ENCODE results near the gene ARHGAP15.

Gene ARHGAP15

GRCh38 chr2:143225931-143226330 is 96.7 kb downstream of the ARHGAP15 start:
- no peak for DNase-seq (ENCODE audit: low spot score)

DNA sequence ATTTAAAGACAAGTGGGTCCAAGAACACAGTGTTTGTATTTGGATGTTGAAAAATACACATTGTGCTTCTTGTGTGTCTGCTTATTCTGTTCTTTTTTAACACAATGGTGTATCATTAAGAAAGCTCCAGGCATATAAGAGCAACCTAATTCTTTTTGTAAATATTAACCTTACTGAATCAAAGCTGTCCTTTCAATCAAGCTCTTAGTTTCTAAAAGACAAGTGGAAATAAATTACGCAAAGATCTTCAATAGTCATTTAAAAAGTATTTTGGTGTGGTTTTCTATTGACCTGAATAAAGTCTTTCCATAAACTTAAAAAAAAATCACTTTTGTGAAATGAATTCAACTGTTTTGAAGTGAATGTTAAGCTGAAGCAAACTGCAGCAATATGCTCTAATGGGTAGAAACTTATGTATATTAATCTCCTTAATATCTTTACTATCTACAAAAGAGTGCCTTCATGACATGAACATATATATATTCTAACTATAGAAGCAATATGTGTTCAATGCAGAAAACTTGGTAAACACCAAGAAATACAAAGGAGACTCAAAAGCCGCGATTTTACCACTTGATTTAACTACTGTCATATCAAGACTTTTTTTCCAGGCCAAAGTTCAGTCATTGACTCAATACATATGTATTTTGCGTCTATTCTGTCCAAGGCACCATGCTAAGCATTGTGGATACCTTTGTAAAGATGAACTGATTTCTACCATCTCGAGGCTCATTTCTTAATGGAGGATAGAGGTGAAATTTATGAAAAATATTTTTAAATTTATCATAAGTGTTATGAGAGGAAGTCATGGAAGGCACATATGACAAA is 97.7 kb downstream of the ARHGAP15 start:
- no peak for DNase-seq (ENCODE audit: low spot score)

GRCh38 chr2:143229411-143229810 is 100.2 kb downstream of the ARHGAP15 start:
- no peak for DNase-seq (ENCODE audit: low spot score)

DNA sequence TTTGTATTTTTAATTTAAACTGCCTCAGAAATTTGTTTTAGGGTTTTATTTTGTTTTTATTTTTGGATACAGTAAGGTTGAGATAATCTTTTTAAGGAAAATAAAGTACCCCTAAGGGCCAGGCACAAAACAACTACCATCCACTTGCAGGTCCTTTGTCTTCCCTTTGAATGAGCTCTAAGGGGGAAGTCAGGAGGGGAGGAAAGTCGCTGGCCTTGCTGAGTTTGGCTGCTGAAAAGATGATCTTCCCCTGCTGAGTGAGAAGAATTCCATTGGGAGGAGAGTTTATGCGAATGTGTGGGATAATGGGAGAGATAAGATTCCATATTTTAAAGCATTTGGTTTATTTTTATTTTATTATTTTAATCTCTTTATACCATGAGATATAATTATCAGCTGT is 100.7 kb downstream of the ARHGAP15 start:
- DNase-seq (ENCODE audit: low spot score) = no peak

GRCh38 chr2:143230506-143231253 is 101.5 kb downstream of the ARHGAP15 start:
- no peak for DNase-seq (ENCODE audit: low spot score)

- no peak for DNase-seq (ENCODE audit: low spot score)
These were observed 102.0 kb downstream of the ARHGAP15 start for GRCh38 chr2:143231254-143231645.

DNA sequence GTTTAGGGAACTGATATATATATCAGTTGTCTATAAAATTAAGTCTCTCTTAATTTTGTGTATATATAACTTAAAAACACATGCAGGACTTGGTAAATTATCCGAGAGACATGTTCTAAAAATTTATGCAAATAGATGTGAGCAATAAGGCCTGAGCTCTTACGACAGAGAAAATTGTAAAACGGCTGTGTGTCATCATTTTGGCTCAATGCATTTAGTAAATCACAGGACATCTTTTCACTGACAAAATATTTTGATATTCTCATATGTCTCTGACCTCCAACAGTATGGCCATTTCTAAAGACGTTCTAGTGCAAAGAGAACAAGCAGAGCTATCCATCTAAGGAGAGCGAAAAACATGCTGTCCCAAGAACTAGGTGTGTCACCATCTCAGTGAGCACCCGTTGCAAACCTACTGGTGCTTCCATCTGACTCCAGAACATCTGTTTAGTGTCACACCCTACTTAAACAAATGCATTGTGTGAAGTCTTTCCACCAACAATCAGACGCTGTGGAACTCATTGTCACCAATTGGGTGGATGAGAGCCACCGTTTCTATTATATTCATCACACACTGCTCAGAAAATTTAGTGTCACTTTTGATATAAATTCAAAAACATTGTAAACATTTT is 108.0 kb downstream of the ARHGAP15 start:
- no peak for DNase-seq (ENCODE audit: low spot score)

DNA sequence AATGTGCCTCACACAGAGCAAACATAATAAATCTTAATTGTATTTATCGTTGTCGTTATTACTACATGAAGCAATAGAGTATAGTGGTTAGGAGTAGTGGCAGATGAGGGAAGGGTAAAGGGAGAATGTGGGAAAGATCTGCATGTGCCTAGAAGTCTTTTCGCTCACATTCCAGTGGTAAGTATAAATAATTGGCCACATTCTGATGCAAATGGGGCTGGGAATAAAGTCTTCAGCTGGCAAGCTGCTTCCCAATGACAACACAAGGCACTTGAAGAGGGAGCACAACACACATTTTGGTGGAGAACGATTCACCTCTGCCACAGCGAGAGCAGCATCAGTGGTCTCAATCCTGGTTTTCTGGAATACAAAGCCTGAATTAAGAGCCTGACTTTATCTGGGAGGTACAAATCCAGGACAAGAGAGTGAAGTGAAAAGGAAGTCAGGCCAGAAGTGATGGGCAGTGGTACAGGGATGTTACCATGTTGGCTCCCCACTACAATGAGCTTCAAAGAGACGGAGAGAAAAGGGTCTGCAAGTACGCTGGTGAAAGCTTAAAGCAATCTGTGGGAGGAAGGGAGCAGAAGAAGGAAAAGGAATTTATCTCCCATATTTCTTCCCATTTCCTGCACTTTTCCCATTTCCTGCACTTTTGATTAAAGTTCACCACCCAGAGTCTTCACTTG is 112.3 kb downstream of the ARHGAP15 start:
- DNase-seq (ENCODE audit: low spot score) = no peak

DNA sequence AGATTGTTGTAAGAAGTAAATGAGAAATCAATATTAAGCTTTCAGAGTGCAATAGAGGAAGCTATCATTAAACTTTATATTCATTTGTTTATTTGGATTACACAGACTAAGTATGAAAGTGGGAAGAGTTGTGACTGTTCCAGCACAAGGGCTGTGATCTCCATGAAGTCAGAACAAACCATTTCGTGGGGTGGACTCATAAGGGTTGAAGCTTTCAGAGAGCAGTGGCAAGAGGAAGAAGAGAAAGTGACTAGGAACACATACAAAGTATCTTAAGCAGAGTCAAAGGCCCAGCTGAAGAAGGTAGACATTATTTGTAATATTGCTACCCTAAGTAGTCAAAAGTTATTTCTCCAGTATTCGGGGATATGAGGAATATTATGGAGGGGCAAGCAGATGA is 117.0 kb downstream of the ARHGAP15 start:
- DNase-seq (ENCODE audit: low spot score) = no peak

DNA sequence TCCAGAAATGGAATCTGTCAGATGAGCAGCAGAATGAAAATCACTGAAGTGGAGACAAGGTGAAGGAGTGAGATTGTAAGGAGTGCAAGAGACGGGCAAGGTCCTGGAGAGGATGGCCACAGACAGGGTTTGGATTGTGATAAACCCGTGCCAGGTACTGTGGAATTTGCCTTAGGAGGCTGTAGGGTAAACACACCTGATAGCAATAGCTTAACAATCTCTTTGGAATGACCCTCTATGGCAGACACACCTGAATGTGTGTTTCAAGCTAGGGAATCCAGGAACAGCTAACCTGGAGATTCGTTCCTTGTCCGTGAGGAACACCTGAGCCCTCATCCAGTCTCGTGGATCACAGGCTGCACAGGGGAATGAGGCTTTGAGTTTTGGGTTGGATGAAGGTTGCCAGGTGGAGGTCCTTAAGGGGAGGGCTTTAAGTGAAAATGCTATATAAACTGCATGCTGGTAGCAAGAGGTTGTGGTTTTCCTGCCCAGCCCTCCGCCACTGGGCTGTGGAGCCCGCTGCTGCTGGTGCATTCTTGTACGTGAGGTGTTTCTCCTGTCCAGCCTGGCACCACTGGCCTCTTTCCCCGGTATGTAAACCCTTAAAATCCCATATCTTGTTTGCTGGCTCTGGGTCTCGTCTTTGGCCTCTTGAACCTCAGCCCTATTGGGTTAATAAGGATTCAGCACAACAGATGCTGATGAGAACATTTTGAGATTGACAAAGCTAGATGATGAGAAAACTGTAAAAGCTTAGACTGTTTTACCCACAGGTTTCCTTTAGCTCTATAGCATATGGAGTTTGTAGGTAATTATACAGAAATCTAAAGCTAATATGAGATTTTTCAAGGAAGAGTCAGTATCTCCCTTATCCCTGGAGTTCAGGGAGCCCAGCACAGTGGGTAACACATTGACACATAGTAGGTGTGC is 117.9 kb downstream of the ARHGAP15 start:
- DNase-seq (ENCODE audit: low spot score) = no peak

DNA sequence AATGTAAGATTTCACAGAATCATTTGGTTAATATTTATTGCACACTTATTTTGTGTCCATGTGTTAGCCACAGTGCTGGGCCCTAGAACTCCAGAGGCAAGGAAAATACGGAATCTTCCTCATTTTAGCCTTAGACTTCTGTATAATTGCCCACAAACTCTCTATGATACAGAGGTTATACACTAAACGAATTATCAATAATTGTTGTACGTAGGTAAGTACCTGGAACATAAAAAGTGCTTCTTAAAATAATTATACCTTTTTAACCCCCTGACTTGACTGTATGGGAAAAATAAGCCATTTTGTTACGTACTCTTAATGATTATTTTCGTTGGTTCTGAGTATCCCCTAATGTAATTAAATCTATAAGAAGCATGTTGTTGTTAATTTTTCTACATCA is 119.4 kb downstream of the ARHGAP15 start:
- DNase-seq (ENCODE audit: low spot score) = no peak

GRCh38 chr2:143251681-143252080 is 122.5 kb downstream of the ARHGAP15 start:
- no peak for DNase-seq (ENCODE audit: low spot score)

GRCh38 chr2:143252138-143252907 is 123.1 kb downstream of the ARHGAP15 start:
- no peak for DNase-seq (ENCODE audit: low spot score)

DNA sequence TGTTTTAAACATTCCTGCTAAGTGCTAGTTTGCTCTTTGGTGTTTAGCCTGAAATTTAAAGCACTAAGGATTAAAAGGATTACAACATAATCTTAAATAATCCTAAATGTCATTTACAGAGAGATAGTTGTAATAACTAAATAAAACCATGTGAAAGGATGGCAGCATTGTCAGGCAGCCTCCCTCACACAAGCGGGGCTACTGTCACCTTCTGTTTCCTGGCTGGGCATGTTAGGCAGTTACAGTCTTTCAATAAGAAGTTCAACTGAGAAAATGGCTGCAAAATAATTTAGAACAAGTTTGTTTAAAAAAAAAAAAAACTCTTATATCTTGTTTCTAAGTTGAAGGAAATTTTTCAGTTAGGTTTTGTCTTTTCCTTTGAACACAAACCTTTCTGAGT is 124.9 kb downstream of the ARHGAP15 start:
- DNase-seq (ENCODE audit: low spot score) = peak; percentile 40

DNA sequence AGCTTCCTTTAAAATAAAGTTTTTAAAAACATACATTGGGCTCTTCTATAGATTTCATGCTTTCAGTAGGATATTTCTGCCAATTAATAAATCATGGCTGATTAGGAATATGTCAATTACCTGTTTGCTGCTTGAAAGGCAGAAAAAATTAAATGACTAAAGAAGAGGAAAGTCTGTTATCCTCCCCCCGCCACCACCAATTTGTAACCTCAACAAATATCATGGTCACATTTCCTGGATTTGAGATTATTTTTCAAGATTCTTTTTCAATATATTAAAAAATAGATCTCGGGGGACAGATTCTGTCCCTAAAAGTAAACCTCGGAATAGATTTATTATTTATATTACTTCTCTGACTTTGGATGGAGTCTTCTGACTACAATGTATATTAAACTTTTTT is 125.9 kb downstream of the ARHGAP15 start:
- DNase-seq (ENCODE audit: low spot score) = no peak

DNA sequence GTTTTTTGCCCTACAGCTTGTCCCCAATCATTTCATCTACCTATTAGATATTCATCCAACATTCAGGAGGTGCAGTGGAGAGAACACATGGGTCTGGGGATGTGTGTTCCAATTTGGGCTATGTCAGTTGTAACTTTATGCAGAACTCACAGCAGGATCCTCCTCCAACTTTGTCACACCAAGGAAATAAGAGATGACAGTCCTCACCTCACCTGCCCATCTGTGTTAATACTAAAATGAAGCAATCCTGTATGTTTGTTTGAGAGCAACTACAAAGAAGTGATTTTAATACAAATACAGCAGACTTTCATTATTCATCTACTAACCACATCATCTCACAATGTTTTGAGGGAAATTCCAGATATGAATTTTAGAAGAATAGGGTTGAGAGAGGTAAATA is 126.7 kb downstream of the ARHGAP15 start:
- DNase-seq (ENCODE audit: low spot score) = no peak

- no peak for DNase-seq (ENCODE audit: low spot score)
These were observed 129.1 kb downstream of the ARHGAP15 start for GRCh38 chr2:143258126-143258892.

- peak; percentile 46 for DNase-seq (ENCODE audit: low spot score)
These were observed 130.2 kb downstream of the ARHGAP15 start for GRCh38 chr2:143259368-143259958.

DNA sequence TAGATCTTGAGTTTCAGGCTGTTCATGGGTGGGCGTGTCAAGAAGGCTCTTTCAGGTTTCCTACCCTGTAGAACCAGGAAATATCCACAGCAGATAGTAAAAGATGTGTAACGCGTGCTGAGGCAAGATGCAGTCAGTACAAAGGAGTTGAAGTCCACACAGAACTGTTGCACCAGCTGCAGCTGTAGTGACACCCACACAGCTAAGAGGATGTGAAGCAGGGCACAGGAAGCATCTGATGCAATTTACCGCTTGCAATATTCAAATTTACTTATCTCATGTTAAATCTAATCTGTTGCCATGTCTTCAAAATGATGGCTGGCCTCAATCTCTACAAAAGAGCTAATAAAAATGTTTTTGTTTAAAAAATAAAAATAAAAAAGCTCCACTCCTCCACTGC is 132.8 kb downstream of the ARHGAP15 start:
- no peak for DNase-seq (ENCODE audit: low spot score)

All from D341Med (cell line).